T-cell (primary cell): ENCODE measurements around the gene DDX20. TPM values are rescaled to one million over a fixed set of nuclear protein-coding genes. Genes with fewer than 3 reads are reported as not detected.

Source experiments
- ATAC-seq, 4 experiments: fragments of 200-7000 bp in 3 of 4; fragments of 150-1000 bp in 1 of 4; cut with Tn5 transposase; replicated peaks in 1 of 4; 1 replicate in 3 of 4; 2 replicates in 1 of 4; pipeline ENCODE4 v1.10.0; 2021; ENCODE audit warnings: moderate library complexity in 3 of 4, mild to moderate bottlenecking in 2 of 4, moderate number of reproducible peaks in 1 of 4
- CTCF ChIA-PET, 2 donors: fragments of 300-600 bp; sonication (Branson Sonifier 250); formaldehyde crosslinking; loops; one replicate each; lab custom pipeline; 2022; ENCODE audit warnings: antibody characterized with exemption in 2 of 2; lab: Charles Lee
- POLR2A ChIA-PET, 2 donors: fragments of 300-600 bp; sonication (Branson Sonifier 250); formaldehyde crosslinking; loops; one replicate each; lab custom pipeline; 2022; ENCODE audit warnings: antibody characterized with exemption in 2 of 2; lab: Charles Lee
- DNase-seq, 35 experiments: peaks; one replicate each; pipeline versions ENCODE4 v3.0.0 to v3.0.0-alpha.2; 2013 to 2023
- H3K27ac ChIP-seq: one replicate; pipeline ENCODE4 v1.5.1; 2013; ENCODE audit warnings: low read length
- H3K27me3 ChIP-seq, 2 experiments: replicated peaks in 1 of 2; 1 replicate in 1 of 2; 2 replicates in 1 of 2; pipeline versions ENCODE4 v1.6.1 to v1.7.0; 2013; ENCODE audit warnings: low read length in 1 of 2, mixed read lengths in 1 of 2; ENCODE audit not compliant: control insufficient read depth in 2 of 2, insufficient read depth in 2 of 2; ENCODE audit errors: extremely low read depth in 1 of 2
- H3K36me3 ChIP-seq, 2 donors: 1 replicate in 1 of 2; 2 replicates in 1 of 2; pipeline versions ENCODE4 v1.6.1 to v1.7.0; 2013; ENCODE audit warnings: low read length in 1 of 2; ENCODE audit not compliant: control insufficient read depth in 2 of 2, insufficient read depth in 1 of 2; ENCODE audit errors: extremely low read depth in 1 of 2
- H3K4me1 ChIP-seq, 2 experiments: 1 replicate in 1 of 2; 2 replicates in 1 of 2; pipeline versions ENCODE4 v1.6.1 to v1.7.0; 2013; ENCODE audit warnings: low read length in 2 of 2, mixed read lengths in 1 of 2; ENCODE audit not compliant: insufficient read depth in 2 of 2, control insufficient read depth in 1 of 2; ENCODE audit errors: extremely low read depth in 1 of 2
- H3K4me3 ChIP-seq, 2 donors: 1 replicate in 1 of 2; 2 replicates in 1 of 2; pipeline versions ENCODE4 v1.5.1 to v1.7.0; 2013; ENCODE audit warnings: mild to moderate bottlenecking in 2 of 2, low read length in 1 of 2, moderate library complexity in 1 of 2; ENCODE audit not compliant: control insufficient read depth in 1 of 2; ENCODE audit errors: extremely low read depth in 1 of 2
- H3K9me3 ChIP-seq: 2 replicates; pipeline ENCODE4 v1.7.0; 2013
- H3K27ac Mint-ChIP-seq, 2 donors: one replicate each; pipeline ENCODE4 v1.8.0; 2020 to 2021; ENCODE audit warnings: mild to moderate bottlenecking in 2 of 2, mixed read lengths in 2 of 2
- H3K27me3 Mint-ChIP-seq, 2 donors: one replicate each; pipeline ENCODE4 v1.8.0; 2021 to 2022; ENCODE audit warnings: mixed read lengths in 2 of 2
- H3K36me3 Mint-ChIP-seq: one replicate; pipeline ENCODE4 v1.8.0; 2021; ENCODE audit warnings: mixed read lengths
- H3K4me1 Mint-ChIP-seq, 3 donors: one replicate each; pipeline ENCODE4 v1.8.0; 2020 to 2022; ENCODE audit warnings: mixed read lengths in 3 of 3, mild to moderate bottlenecking in 1 of 3
- H3K4me3 Mint-ChIP-seq, 3 donors: one replicate each; pipeline ENCODE4 v1.8.0; 2020 to 2022; ENCODE audit warnings: mild to moderate bottlenecking in 3 of 3, mixed read lengths in 3 of 3, moderate library complexity in 3 of 3
- H3K9me3 Mint-ChIP-seq, 3 donors: one replicate each; pipeline ENCODE4 v1.8.0; 2020 to 2022; ENCODE audit warnings: mixed read lengths in 3 of 3
- whole genome bisulfite sequencing: methylation state at CpG from one replicate; pipeline ENCODE4 v1.1.5; 2013; ENCODE audit warnings: missing lambda C conversion rate; ENCODE audit not compliant: insufficient coverage; 5-methylcytosine and 5-hydroxymethylcytosine counted together
- total RNA-seq, 35 experiments: library from RNA in 6 of 35; stranded (reverse) in 6 of 35; fragments of 120-200 nt in 1 of 35; gene quantifications; one replicate each; pipeline versions ENCODE4 v1.2.1 to v1.2.4 and lab custom pipeline; 2013 to 2026

The DDX20 gene
- total RNA-seq, 5 donors from 2014 or later (not counting 1 experiment from before 2014, with no cell fraction given) = 16.7 to 19.8 (median 17.5) TPM

GRCh38 chr1:111784273-111784901 lies 28.7 kb downstream of the DDX20 start:
- H3K27me3 ChIP-seq = peaks cover 0 to 6% of the 10 kb centered on the region in 2 experiments
- 71% methylated on average over 2 of the region's 4 CpGs for WGBS
- no peaks in the 10 kb centered on the region for H3K4me1 ChIP-seq
- ChIA-PET POLR2A (interaction anchor here in 1 of 2 donors (0.7 kb wide), 1 partner anchor 243 kb away, joined by 6 read pairs; no protein-coding TSS in a partner anchor), CTCF (no interaction called here)
- Mint-ChIP-seq H3K4me1 (no peaks in the 10 kb centered on the region), H3K27ac (no peak overlapping the region), H3K4me3 (no peak overlapping the region), H3K36me3 (peaks cover 6% of the 10 kb centered on the region), H3K27me3 (peaks cover 4 to 12% of the 10 kb centered on the region in 2 donors), H3K9me3 (no peaks in the 10 kb centered on the region)
- no peak overlapping the region for H3K4me3 ChIP-seq
- H3K27ac ChIP-seq = no peak overlapping the region
- no peaks in the 10 kb centered on the region for H3K9me3 ChIP-seq
- ATAC-seq (no peak), DNase-seq (no peak)
- H3K36me3 ChIP-seq = no peaks in the 10 kb centered on the region

- H3K4me3 ChIP-seq = no peak overlapping the region
- no peaks in the 10 kb centered on the region for H3K4me1 Mint-ChIP-seq
- peaks cover 0 to 8% of the 10 kb centered on the region in 2 experiments for H3K27me3 ChIP-seq
- no peaks in the 10 kb centered on the region for H3K9me3 Mint-ChIP-seq
- H3K27ac Mint-ChIP-seq = no peak overlapping the region
- H3K27me3 Mint-ChIP-seq = peaks cover 8 to 24% of the 10 kb centered on the region in 2 donors
- H3K9me3 ChIP-seq = no peaks in the 10 kb centered on the region
- no peak overlapping the region for H3K27ac ChIP-seq
- ATAC-seq (no peak), DNase-seq (no peak)
- no peak overlapping the region for H3K4me3 Mint-ChIP-seq
- CTCF ChIA-PET = no interaction called here
- no peaks in the 10 kb centered on the region for H3K36me3 ChIP-seq
- H3K36me3 Mint-ChIP-seq = peaks cover 6% of the 10 kb centered on the region
- POLR2A ChIA-PET = no interaction called here
- 90% methylated on average over 5 of the region's 9 CpGs for WGBS
- no peaks in the 10 kb centered on the region for H3K4me1 ChIP-seq
Observed at GRCh38 chr1:111786669-111787207, 31.0 kb downstream of the DDX20 start.

- ATAC-seq (no peak), DNase-seq (no peak)
- H3K27ac Mint-ChIP-seq = no peak overlapping the region
- H3K4me3 Mint-ChIP-seq = no peak overlapping the region
- 75% methylated on average over 3 of the region's 5 CpGs for WGBS
- Histone ChIP-seq H3K36me3 (no peaks in the 10 kb centered on the region), H3K27me3 (peaks cover 0 to 15% of the 10 kb centered on the region in 2 experiments), H3K4me1 (no peaks in the 10 kb centered on the region), H3K27ac (no peak overlapping the region), H3K4me3 (no peak overlapping the region), H3K9me3 (no peaks in the 10 kb centered on the region)
- ChIA-PET POLR2A (no interaction called here), CTCF (no interaction called here)
- no peaks in the 10 kb centered on the region for H3K36me3 Mint-ChIP-seq
- no peaks in the 10 kb centered on the region for H3K9me3 Mint-ChIP-seq
- peaks cover 13 to 34% of the 10 kb centered on the region in 2 donors for H3K27me3 Mint-ChIP-seq
- H3K4me1 Mint-ChIP-seq = no peaks in the 10 kb centered on the region
Observed at GRCh38 chr1:111789142-111789541, 33.4 kb downstream of the DDX20 start.

GRCh38 chr1:111789666-111790316 lies 34.1 kb downstream of the DDX20 start:
- CTCF ChIA-PET = no interaction called here
- no peak overlapping the region for H3K4me3 Mint-ChIP-seq

GRCh38 chr1:111791776-111792175 lies 36.1 kb downstream of the DDX20 start:
- Mint-ChIP-seq H3K36me3 (no peaks in the 10 kb centered on the region), H3K27ac (no peak overlapping the region), H3K4me1 (no peaks in the 10 kb centered on the region), H3K27me3 (peaks cover 14 to 30% of the 10 kb centered on the region in 2 donors), H3K4me3 (no peak overlapping the region), H3K9me3 (no peaks in the 10 kb centered on the region)
- WGBS = 50% methylated on average over 4 of the region's 6 CpGs
- CTCF ChIA-PET = no interaction called here
- ATAC-seq (no peak), DNase-seq (no peak)
- no peak overlapping the region for H3K27ac ChIP-seq
- POLR2A ChIA-PET = no interaction called here
- H3K4me1 ChIP-seq = no peaks in the 10 kb centered on the region
- H3K4me3 ChIP-seq = no peak overlapping the region
- H3K27me3 ChIP-seq = peaks cover 0 to 16% of the 10 kb centered on the region in 2 experiments
- H3K9me3 ChIP-seq = no peaks in the 10 kb centered on the region
- no peaks in the 10 kb centered on the region for H3K36me3 ChIP-seq

More at GRCh38 chr1:111789666-111790316, 34.1 kb downstream of the DDX20 start:
- Histone ChIP-seq H3K4me1 (no peaks in the 10 kb centered on the region), H3K27me3 (peaks cover 0 to 21% of the 10 kb centered on the region in 2 experiments), H3K27ac (no peak overlapping the region), H3K36me3 (no peaks in the 10 kb centered on the region), H3K4me3 (no peak overlapping the region), H3K9me3 (no peaks in the 10 kb centered on the region)
- H3K36me3 Mint-ChIP-seq = no peaks in the 10 kb centered on the region
- H3K27me3 Mint-ChIP-seq = peaks cover 17 to 34% of the 10 kb centered on the region in 2 donors
- WGBS = no CpG with 5 or more reads among the region's 2 CpGs
- no peak for DNase-seq
- no peaks in the 10 kb centered on the region for H3K4me1 Mint-ChIP-seq
- POLR2A ChIA-PET = no interaction called here
- H3K27ac Mint-ChIP-seq = no peak overlapping the region
- no peak for ATAC-seq
- no peaks in the 10 kb centered on the region for H3K9me3 Mint-ChIP-seq

GRCh38 chr1:111792249-111792648 lies 36.5 kb downstream of the DDX20 start:
- H3K9me3 ChIP-seq = no peaks in the 10 kb centered on the region
- H3K36me3 ChIP-seq = no peaks in the 10 kb centered on the region
- DNase-seq = no peak
- H3K4me3 Mint-ChIP-seq = no peak overlapping the region
- ChIA-PET POLR2A (no interaction called here), CTCF (no interaction called here)
- H3K27ac Mint-ChIP-seq = no peak overlapping the region
- peaks cover 0 to 16% of the 10 kb centered on the region in 2 experiments for H3K27me3 ChIP-seq
- H3K27me3 Mint-ChIP-seq = peaks cover 14 to 30% of the 10 kb centered on the region in 2 donors
- no peak for ATAC-seq
- no peak overlapping the region for H3K27ac ChIP-seq
- H3K4me3 ChIP-seq = no peak overlapping the region
- H3K4me1 ChIP-seq = no peaks in the 10 kb centered on the region
- no peaks in the 10 kb centered on the region for H3K36me3 Mint-ChIP-seq
- WGBS = 69% methylated on average over 4 of the region's 5 CpGs
- no peaks in the 10 kb centered on the region for H3K4me1 Mint-ChIP-seq
- H3K9me3 Mint-ChIP-seq = no peaks in the 10 kb centered on the region
